Suppressor macrophage (primary cell): ENCODE measurements around the gene KCNQ1OT1.

ENCODE experiments used
- DNase-seq, 4 experiments: peaks; one replicate each; pipeline ENCODE4 v3.0.0-alpha.2; 2020 to 2022

KCNQ1OT1 gene

DNA sequence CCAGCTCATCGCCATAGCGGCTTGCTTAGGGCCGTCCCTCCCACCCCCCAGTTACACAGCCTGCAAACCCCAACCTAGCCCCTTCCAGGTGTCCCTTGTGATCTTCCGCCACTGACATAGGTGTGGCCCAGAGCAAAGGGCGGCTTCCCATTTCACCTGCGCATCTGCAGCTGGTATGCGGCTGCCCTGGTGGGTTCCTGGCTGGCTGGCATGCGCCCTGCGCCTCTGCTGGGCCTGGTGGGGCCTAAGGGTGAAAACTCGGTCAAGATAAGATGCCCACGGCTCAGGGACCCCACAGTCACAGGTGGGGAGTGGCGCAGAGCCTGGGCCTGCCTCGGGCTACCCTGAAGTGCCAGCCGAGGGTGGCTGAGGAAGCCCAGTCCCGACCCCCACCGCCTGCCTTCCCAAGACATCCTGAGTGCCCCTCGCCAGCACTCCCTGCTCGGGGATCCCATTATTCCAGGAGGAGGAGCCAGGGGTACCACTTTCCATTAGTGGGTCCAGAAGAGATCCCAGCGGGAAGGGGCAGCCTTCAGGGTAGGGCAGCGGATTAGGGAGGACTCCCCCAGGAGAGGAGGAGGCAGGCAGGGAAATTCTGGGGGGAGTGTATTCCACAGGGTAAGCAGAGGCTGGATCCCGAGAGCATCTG, 36.9 kb upstream of the KCNQ1OT1 start:
- no peak for DNase-seq

GRCh38 chr11:2735053-2735589, 35.3 kb upstream of the KCNQ1OT1 start:
- DNase-seq, result no peak

DNA sequence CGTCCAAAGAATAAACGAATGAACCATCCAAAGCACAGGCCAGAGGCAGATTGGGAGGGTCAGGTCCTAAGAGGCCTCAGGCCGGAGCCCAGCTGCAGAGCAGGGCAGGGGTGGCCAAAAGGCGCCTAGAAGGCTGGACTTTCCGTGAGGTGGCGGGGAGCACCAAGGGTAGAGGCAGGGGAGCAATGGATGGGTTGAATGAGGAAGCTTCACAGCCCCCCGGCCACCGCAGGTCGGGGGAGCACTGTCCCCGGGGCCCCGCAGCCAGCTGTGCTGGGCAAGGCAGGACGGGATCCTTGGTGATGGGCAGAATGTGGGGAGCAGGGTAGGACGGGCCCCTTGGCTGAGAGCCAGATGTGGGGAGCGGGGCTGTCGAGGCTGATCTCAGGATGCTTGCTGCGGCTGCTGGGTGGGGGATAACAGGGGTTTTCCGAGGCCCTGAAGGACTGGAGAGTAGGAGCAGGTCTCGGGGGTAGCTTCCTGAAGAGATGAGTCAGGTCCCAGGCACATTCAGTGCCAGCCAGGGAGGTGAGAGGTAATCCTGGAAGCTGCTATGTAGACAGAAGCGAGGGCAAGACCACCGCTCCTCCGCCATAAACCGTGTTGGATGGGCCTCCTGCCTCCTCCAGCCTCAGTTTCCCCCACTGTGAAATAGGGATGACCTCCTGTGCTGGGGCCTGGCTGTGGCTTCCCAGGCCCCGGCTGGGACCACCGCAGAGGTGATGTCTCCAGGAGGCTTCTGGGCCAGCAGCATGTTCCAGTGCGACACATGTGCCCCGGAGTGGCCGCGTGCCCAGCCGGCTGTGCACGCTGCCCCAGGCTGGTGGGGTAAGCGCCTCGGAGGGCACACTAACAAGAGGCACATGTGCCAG, 34.6 kb upstream of the KCNQ1OT1 start:
- DNase-seq, result no peak

DNA sequence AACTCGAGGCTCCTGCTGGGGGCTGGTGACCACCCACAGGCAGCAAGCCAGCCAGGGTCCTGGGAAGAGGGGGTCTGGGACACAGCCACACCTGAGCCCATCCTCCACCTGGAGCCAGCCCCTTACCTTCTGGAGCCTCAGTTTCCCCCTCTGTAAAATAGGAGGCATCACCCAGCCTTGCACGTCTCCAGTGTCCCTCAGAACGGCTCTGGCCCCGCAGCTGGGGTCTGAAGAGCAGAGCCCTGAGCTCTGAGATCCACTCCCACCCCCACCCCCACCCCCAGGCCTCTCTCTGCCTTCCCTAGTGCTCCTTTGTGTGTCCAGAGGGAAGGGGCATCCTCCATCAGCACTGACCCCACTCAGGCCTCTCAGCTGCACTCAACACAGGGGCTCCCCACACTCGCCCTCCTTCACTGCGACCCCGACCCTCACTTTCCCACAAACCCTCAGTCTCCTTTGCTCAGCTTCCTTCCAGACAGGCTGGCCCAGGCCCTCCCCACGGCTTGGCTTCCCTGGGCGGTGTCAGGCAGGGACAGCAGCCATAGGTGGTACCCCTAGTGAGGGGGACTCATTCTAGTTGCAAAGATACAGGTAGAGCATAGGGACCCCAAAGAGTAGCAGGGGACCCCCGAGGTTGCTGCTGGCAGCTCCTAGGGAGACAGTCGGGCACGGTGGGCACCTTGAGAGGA, 33.3 kb upstream of the KCNQ1OT1 start:
- DNase-seq, result no peak

GRCh38 chr11:2732261-2732939, 32.6 kb upstream of the KCNQ1OT1 start:
- DNase-seq, result no peak

DNA sequence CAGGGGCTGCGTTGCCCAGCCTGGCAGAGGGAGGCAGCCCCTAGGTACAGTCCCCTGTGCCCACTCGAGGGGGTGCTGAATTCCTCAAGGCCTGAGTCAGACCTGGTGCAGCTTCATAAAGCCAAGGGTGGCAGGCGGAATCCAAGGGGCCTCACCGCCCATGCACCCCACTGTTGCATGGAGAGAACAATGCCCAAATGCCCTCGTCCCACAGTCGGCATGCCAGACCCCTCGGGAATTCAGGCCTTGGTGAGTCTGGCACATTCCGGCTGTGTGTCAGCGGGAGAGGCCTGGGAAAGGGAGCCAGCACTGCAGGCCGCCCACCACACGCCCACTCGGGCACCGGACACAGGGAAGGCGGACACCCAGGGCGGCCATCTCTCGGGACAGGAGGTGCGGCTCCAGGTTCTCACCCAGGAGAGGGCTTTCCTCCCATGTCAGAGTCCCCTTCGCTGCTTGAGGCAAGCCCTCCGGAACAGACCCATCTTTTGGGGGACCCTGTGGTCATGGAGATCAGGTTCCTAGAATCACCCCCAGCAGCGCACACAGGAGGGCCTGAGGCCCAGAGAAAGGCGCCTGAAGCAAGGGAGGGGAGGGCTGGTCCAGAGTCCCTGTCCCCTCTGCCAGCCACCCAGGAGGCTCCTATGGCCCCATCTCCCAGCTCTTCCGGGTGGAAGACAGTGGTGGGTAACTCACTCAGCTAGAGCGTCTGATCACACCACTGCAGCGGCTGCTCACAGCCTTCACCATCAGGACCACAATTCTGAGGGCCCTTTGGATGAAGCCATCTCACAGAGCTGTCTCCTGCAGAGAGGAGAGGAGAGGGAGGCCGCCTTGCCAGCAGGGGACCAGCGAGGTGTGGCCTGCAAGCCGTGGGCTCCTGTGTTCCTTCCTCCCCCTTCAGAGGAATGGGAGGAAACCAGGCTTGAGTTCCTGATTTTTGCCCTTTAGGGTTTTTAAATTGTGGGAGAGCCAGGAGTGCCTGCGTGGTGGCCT, 31.6 kb upstream of the KCNQ1OT1 start:
- DNase-seq, result peak in 2 of 4 experiments; percentile 4 to 31

DNA sequence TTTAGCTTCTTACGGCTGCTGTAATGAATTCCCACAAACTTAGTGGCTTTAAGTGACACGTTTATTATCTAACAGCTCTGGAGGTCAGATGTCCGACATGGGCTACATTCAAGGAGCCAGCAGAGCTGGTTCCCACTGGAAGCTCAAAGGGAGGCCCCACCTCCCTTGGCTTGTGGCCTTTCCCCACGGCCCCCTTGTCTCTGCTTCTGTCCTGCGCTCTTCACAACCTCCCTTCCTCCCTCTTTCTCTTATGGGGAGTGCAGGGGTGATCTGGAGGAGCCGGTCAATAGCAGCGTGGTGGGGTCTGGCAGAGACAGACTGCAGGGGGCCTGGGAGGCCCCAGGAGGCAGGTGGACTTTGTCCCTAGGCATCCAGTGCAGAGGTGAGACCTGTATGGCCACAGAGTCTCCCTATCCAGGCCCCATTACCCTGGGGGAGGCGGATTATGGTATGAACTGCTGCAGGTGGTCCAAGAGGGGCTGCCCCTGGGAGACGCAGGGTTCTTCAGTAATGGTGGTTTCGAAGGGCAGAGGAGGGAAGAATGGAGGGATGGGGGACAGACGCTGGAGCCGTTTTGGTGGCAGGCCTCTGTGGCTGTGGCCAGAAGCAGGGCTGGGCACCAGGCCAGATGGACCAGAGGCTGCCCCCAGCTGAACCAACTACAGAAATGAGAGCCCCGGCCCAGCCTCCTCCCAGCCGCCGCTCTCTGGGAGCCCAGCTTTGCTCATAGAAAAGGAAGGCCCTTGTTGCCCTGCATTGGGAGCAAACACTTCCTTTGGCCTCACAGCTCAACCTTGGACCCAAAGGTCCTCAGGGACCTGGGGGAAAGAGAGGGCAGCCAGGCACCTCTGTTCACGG, 30.7 kb upstream of the KCNQ1OT1 start:
- no peak for DNase-seq

DNA sequence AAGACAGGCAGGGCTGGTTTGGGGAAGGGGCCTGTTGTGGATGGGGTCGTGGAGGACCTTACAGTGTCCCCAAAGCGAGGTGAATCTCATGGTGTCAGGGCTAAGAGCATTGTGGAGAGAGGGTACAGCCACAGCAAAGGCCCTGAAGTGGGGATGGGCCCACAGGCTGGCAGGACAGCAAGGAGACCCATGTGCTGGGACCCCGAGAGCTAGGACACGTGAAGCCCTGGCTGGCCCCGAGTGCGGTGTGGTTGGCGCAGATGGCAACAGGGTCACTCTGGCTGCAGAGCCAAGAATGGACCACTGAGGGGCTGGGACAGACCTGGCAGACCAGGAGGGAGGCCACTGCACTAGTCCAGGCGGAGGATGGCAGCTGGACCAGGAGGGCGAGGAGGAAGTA, 30.0 kb upstream of the KCNQ1OT1 start:
- no peak for DNase-seq

GRCh38 chr11:2728663-2729332, 29.0 kb upstream of the KCNQ1OT1 start:
- DNase-seq, result no peak

DNA sequence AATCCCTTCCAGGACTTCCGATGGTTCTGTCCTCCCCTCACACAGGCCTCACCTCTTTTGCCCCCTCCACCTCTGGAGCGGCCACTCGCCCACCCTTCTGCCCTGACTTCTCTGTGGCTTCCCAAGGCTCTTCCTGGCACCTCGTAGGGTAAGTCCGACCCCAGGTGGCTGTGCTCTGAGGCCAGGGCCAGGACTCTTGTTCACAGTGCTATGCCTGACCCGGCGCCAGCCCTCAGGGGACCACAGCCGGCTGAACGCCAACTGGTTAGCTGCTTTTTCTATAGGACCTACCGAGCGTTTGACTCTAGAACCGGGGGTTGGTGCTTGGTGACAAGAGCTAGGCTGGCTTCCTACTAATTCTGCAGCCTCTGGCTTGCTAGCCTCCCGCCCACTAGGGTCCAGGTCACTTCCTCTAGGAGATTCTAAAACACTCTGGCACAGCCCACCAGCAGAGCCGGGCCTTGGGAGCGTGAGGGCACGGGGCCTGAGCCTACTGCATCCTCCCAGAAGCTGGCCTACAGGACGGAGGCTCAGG, 28.4 kb upstream of the KCNQ1OT1 start:
- peak in 3 of 4 experiments; percentile 14 to 49 (median 27) for DNase-seq

GRCh38 chr11:2726964-2727363, 27.2 kb upstream of the KCNQ1OT1 start:
- DNase-seq, result no peak

DNA sequence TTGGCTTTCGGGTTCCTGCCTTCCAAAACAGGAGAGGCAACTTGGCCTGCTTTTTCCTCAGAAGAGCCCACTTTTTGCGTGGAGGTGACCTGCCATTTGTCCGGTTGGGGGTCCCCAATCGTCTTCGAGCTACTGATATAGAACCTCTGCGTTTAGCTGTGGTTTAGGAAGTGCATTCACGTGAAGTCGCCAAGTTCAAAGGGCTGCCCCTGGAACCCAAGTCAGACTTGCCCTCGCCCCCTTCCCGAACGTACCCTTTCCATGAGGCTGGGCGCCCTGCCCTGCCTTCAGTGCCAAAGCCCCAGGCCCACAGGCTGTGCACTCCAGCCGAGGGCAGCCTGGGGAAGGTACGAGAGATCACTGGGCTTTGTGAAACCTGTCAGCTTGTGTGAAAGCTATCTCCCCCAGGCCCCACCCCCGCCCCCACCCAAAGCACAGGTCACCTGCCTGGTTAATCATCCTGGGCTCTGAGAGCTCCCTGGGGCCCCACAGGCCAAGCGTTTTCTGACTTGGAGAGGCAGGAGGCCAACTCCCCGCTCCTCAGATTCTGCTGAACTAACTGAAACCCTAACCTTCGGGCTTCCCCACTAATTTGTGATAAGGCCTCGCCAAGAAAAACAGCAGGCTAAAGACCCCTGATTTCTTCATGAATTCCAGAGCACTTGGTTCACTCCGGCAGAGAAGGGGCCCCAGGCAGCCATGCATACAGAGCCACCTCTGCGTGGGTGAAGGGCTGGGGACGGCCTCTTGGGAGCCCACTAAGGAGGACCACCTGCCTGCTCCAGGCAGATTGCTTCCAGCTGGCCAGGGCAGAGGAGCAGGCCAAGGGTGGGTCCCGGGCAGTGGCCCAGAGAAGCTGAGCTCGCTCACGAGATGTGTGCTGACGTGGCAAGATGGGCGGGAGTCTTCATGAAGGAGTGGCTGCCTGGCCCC, 25.8 kb upstream of the KCNQ1OT1 start:
- DNase-seq, result no peak

- DNase-seq, result no peak
Observed at GRCh38 chr11:2724653-2725367, 25.0 kb upstream of the KCNQ1OT1 start.

GRCh38 chr11:2724104-2724503, 24.3 kb upstream of the KCNQ1OT1 start:
- DNase-seq, result no peak

DNA sequence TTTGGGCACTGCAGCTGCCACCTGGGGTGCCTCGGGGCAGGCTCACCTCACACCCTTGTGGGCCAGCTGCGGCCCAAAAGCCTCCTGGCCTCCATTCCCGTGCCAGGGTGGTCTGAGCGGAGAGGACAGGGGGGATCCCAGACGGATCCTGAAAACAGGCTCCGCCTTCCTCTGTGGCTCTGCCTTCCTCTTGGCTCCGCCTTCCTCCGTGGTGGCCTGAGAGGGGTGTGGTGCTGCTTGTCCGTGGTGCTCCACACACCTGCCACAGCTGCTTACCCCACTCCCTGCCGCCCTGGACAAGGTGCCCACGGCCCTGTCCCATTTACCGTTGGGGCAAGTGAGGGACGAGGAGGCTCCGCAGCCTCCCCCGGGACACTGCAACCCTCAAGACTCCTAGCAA, 23.2 kb upstream of the KCNQ1OT1 start:
- no peak for DNase-seq

DNA sequence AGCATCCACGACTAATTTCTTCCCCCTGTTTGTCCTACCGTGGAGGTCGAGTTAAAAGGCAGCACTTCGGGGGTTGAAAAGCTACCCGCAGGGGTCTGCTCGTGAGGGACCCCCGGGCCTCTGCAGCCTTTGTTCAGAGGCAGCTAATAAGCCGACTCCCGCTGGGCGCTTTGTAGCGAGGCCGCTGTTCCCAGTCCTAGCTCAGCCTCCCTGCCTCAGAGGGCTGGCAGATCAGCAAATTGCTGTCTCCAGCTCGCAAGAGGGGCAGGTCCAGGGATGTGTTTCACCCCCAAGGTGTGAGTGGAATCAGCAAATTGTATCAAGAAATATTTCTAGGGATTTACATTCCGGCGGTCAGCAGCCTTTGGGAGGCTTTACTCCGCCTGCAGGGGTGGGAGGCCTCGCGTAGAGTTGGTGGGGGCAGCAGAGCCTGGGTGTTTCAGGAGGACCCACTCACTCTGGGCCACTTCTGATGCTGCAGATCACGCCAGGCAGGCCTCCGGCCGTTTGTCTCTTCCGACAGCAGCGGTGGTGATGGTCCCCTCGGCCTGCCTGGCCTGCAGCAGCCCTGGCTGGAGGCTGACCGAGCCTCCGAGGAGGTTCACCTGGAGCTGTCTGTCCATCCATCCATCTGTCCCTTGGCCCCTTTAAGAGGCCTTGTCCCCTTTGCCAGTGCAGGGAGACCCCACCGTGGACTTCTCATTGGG, 21.6 kb upstream of the KCNQ1OT1 start:
- DNase-seq, result no peak
